Measurements from ENCODE around the gene LGI2.

- no peak for TF ChIP-seq CTCF (IDR thresholded peaks at IDR 0.05)
- TF ChIP-seq POLR2AphosphoS5 (IDR thresholded peaks at IDR 0.05) = no peak
- no peak for TF ChIP-seq POLR2A (IDR thresholded peaks at IDR 0.05)
Observed at GRCh38 chr4:25013756-25014661, 16.7 kb downstream of the LGI2 start.

All from breast epithelium (tissue), 3 donors.